OCI-LY1 (cell line): ENCODE measurements around the gene GALNT8.

Experiments
- H2AFZ ChIP-seq: fragments of 200-600 bp; sonication (generic), shearing (Covaris generic); 2 replicates; pipeline ENCODE4 v1.6.0; 2014; ENCODE audit warnings: antibody characterized with exemption, mild to moderate bottlenecking, low read length
- H3F3A ChIP-seq: fragments of 200-600 bp; sonication (generic), shearing (Covaris generic); 2 replicates; pipeline ENCODE4 v1.6.0; 2014; ENCODE audit warnings: mild to moderate bottlenecking, antibody characterized with exemption, low read length, moderate library complexity; ENCODE audit not compliant: insufficient read depth
- H3K27ac ChIP-seq: fragments of 200-600 bp; sonication (generic); 2 replicates; pipeline ENCODE4 v1.5.1; 2014; ENCODE audit warnings: low read length, mixed run types, mild to moderate bottlenecking, low read depth; ENCODE audit not compliant: poor library complexity, severe bottlenecking
- H3K27me3 ChIP-seq: fragments of 200-600 bp; sonication (generic); 2 replicates; pipeline ENCODE4 v1.6.0; 2014; ENCODE audit warnings: antibody characterized with exemption, mild to moderate bottlenecking, low read length, moderate library complexity; ENCODE audit not compliant: insufficient read depth
- H3K36me3 ChIP-seq: fragments of 200-600 bp; sonication (generic); 2 replicates; pipeline ENCODE4 v1.6.1; 2014; ENCODE audit warnings: mild to moderate bottlenecking, antibody characterized with exemption, low read length, moderate library complexity, mixed read lengths; ENCODE audit not compliant: insufficient read depth
- H3K4me1 ChIP-seq: fragments of 200-600 bp; sonication (generic); 2 replicates; pipeline ENCODE4 v1.5.1; 2014; ENCODE audit warnings: mild to moderate bottlenecking, low read length, moderate library complexity; ENCODE audit not compliant: insufficient read depth, severe bottlenecking
- H3K4me2 ChIP-seq: fragments of 200-600 bp; sonication (generic), shearing (Covaris generic); 2 replicates; pipeline ENCODE4 v1.6.1; 2014; ENCODE audit warnings: low read length
- H3K4me3 ChIP-seq: fragments of 200-600 bp; sonication (generic); 2 replicates; pipeline ENCODE4 v1.5.1; 2014; ENCODE audit warnings: low read length, low read depth, mild to moderate bottlenecking, mixed read lengths; ENCODE audit not compliant: poor library complexity, severe bottlenecking
- H3K79me2 ChIP-seq: fragments of 200-600 bp; shearing (Covaris generic); 2 replicates; pipeline ENCODE4 v1.6.1; 2016; ENCODE audit warnings: mixed run types, low read length, mixed read lengths; ENCODE audit not compliant: insufficient read depth
- H3K9ac ChIP-seq: fragments of 200-600 bp; sonication (generic), shearing (Covaris generic); 2 replicates; pipeline ENCODE4 v1.6.1; 2014; ENCODE audit warnings: mild to moderate bottlenecking, low read length, mixed read lengths
- H3K9me2 ChIP-seq: fragments of 200-600 bp; sonication (generic), shearing (Covaris generic); 2 replicates; pipeline ENCODE4 v1.6.1; 2014; ENCODE audit warnings: low read depth, mild to moderate bottlenecking, low read length, mixed read lengths
- H3K9me3 ChIP-seq: fragments of 200-600 bp; shearing (Covaris generic); 2 replicates; pipeline ENCODE4 v1.6.1; 2014; ENCODE audit warnings: low read length, mixed read lengths
- H4K20me1 ChIP-seq: fragments of 200-600 bp; sonication (generic), shearing (Covaris generic); 2 replicates; pipeline ENCODE4 v1.6.0; 2016; ENCODE audit warnings: mild to moderate bottlenecking, low read length; ENCODE audit not compliant: insufficient read depth
- EZH2 ChIP-seq: fragments of 200-600 bp; sonication (generic), shearing (Covaris generic); IDR thresholded peaks from 2 replicates; pipeline ENCODE4 v1.8.0; 2017; ENCODE audit warnings: borderline replicate concordance, mixed run types, mild to moderate bottlenecking, antibody characterized with exemption, low read length, moderate library complexity, mixed read lengths
- TF ChIP-seq, protein P1 (sequence below): fragments of 200-600 bp; sonication (generic), shearing (Covaris generic); IDR thresholded peaks from 2 replicates; pipeline ENCODE4 v1.5.1; 2017; ENCODE audit warnings: mild to moderate bottlenecking, antibody characterized with exemption, low read length, moderate library complexity, mixed read lengths

GALNT8 gene

DNA sequence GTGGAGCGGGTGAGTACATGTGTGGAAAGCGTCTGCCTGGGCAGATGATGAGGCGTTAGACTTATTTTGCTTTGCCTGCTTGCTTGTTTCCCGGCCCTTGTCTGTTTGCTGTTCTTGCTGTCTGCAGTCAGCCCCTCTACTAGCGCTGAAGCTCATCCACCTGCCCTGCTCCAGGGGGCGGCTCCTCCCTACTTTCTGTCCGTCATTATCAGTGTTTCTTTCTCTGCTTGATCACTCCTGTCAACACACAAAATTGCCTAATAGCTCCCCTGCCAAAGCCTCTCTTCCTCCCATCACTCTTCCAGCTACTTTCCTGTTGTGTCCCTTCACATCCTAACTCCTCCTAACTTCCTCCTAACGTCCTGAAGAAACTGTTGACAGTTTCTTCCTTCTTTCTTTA lies 34.9 kb upstream of the GALNT8 start:
- no peaks in the 10 kb centered on the region for H3F3A ChIP-seq
- no peaks in the 10 kb centered on the region for H3K9me2 ChIP-seq
- H3K9me3 ChIP-seq, result no peaks in the 10 kb centered on the region
- H3K79me2 ChIP-seq, result no peaks in the 10 kb centered on the region
- H2AFZ ChIP-seq, result no peak overlapping the region
- peaks cover 66% of the 10 kb centered on the region for H3K36me3 ChIP-seq
- no peak for TF ChIP-seq EZH2
- TF ChIP-seq, protein P1, sequence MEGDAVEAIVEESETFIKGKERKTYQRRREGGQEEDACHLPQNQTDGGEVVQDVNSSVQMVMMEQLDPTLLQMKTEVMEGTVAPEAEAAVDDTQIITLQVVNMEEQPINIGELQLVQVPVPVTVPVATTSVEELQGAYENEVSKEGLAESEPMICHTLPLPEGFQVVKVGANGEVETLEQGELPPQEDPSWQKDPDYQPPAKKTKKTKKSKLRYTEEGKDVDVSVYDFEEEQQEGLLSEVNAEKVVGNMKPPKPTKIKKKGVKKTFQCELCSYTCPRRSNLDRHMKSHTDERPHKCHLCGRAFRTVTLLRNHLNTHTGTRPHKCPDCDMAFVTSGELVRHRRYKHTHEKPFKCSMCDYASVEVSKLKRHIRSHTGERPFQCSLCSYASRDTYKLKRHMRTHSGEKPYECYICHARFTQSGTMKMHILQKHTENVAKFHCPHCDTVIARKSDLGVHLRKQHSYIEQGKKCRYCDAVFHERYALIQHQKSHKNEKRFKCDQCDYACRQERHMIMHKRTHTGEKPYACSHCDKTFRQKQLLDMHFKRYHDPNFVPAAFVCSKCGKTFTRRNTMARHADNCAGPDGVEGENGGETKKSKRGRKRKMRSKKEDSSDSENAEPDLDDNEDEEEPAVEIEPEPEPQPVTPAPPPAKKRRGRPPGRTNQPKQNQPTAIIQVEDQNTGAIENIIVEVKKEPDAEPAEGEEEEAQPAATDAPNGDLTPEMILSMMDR, result no peak
- H3K27me3 ChIP-seq, result no peaks in the 10 kb centered on the region
- no peak overlapping the region for H3K4me2 ChIP-seq
- H3K9ac ChIP-seq, result no peak overlapping the region
- no peaks in the 10 kb centered on the region for H3K4me1 ChIP-seq
- no peak overlapping the region for H3K27ac ChIP-seq
- no peak overlapping the region for H3K4me3 ChIP-seq
- H4K20me1 ChIP-seq, result no peaks in the 10 kb centered on the region

DNA sequence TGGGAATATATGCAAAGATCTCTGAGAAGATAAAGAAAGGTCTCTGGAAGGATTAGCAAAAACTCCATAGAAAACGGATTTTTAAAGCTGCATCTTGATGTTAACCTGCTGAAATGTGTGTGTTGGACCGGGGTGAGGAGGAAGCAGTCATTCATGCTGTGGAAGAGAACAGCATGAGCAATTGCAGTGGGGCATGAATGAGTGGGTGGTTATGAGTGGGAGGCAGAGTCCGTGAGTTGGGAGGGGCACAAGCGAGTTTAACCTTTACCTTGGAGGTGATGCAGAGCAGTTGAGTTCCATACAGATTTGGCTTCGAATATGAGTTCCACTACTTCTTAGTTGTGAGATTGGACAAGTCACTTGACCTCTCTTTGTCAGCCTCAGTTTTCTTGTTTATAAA lies 29.4 kb upstream of the GALNT8 start:
- Histone ChIP-seq H3K27me3 (no peaks in the 10 kb centered on the region), H3K4me3 (no peak overlapping the region), H2AFZ (no peak overlapping the region), H3K4me2 (no peak overlapping the region), H3K9ac (no peak overlapping the region), H3K4me1 (no peaks in the 10 kb centered on the region), H3F3A (no peaks in the 10 kb centered on the region), H3K27ac (no peak overlapping the region), H4K20me1 (no peaks in the 10 kb centered on the region), H3K9me2 (no peaks in the 10 kb centered on the region), H3K36me3 (peaks cover 37% of the 10 kb centered on the region), H3K9me3 (no peaks in the 10 kb centered on the region), H3K79me2 (no peaks in the 10 kb centered on the region)
- TF ChIP-seq, protein P1, result no peak
- TF ChIP-seq EZH2, result no peak

DNA sequence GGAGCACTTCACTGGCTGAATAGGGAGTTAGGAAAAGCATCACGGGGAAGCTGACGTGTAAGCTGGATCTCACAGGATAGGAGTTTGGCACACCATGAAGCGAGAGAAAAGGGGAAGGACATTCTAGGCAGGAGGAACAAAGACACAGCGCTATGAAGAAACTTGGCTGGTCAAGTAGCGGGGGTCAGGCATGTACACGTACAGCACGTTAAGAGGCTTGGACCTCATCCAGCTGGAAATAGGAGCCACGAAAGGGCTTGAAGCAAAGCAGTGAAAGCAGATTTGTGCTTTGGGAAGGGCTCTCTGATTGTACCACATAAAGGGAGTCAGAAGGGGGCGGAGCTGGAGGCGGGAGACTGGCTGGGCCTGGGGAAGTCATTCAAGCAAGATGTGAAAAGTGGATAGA lies 19.6 kb upstream of the GALNT8 start:
- H3K9ac ChIP-seq, result no peak overlapping the region
- H4K20me1 ChIP-seq, result no peaks in the 10 kb centered on the region
- H3K4me1 ChIP-seq, result no peaks in the 10 kb centered on the region
- no peak for TF ChIP-seq EZH2
- TF ChIP-seq, protein P1, result no peak
- H3K4me3 ChIP-seq, result no peak overlapping the region
- H3K79me2 ChIP-seq, result no peaks in the 10 kb centered on the region
- no peak overlapping the region for H3K4me2 ChIP-seq
- H3K27me3 ChIP-seq, result no peaks in the 10 kb centered on the region
- no peak overlapping the region for H2AFZ ChIP-seq
- H3K36me3 ChIP-seq, result no peaks in the 10 kb centered on the region
- H3K9me2 ChIP-seq, result no peaks in the 10 kb centered on the region
- no peak overlapping the region for H3K27ac ChIP-seq
- H3F3A ChIP-seq, result no peaks in the 10 kb centered on the region
- H3K9me3 ChIP-seq, result no peaks in the 10 kb centered on the region
